Liver (tissue), 3 donors: ENCODE data around the gene TP63.

Experiments
- ATF3 ChIP-seq: IDR thresholded peaks from 2 replicates; pipeline ENCODE4 v1.6.1; 2016; ENCODE audit warnings: antibody characterized with exemption
- CTCF ChIP-seq: fragments of 150-350 bp; IDR thresholded peaks from 2 replicates; pipeline ENCODE4 v1.5.1; 2017; ENCODE audit warnings: improper control_type of control experiment, low read depth, low read length; ENCODE audit not compliant: missing input control
- donor health status: healthy.
- donor health status: healthy.

GRCh38 chr3:189863031-189863430 lies 231.8 kb downstream of the TP63 start:
- TF ChIP-seq CTCF (no peak), ATF3 (no peak)
